Upper lobe of left lung (tissue), 6 donors: ENCODE measurements around the gene RIMS4. TPM values are rescaled to one million over a fixed set of nuclear protein-coding genes. Genes with fewer than 3 reads are reported as not detected.

Experiments used
- ATAC-seq, 2 donors: fragments of 200-7000 bp; cut with Tn5 transposase; one replicate each; pipeline ENCODE4 v1.9.1; 2022; ENCODE audit warnings: mild to moderate bottlenecking in 2 of 2, moderate library complexity in 2 of 2; ENCODE audit not compliant: low FRiP score in 2 of 2
- DNase-seq, 2 donors: peaks; one replicate each; pipeline ENCODE4 v3.0.0-alpha.2; 2019 to 2020
- H3K27ac ChIP-seq, 4 donors: fragments of 200-600 bp; sonication (generic); one replicate each; pipeline ENCODE4 v1.5.1; 2016 to 2019
- H3K27me3 ChIP-seq, 4 donors: fragments of 200-600 bp; sonication (generic); one replicate each; pipeline ENCODE4 v1.5.1; 2017 to 2019
- H3K36me3 ChIP-seq, 4 donors: fragments of 200-600 bp; sonication (generic); one replicate each; pipeline ENCODE4 v1.5.1; 2016 to 2019
- H3K4me1 ChIP-seq, 4 donors: fragments of 200-600 bp; sonication (generic); one replicate each; pipeline ENCODE4 v1.5.1; 2018 to 2019
- H3K4me3 ChIP-seq, 4 donors: fragments of 200-600 bp; sonication (generic); one replicate each; pipeline ENCODE4 v1.5.1; 2017 to 2019; ENCODE audit warnings: mild to moderate bottlenecking in 2 of 4, moderate library complexity in 1 of 4
- H3K9me3 ChIP-seq, 4 donors: fragments of 200-600 bp; sonication (generic); one replicate each; pipeline ENCODE4 v1.5.1; 2018 to 2019
- EP300 ChIP-seq, 4 donors: sonication (generic); formaldehyde crosslinking; IDR thresholded peaks; one replicate each; pipeline ENCODE4 v1.5.1; 2017; ENCODE audit warnings: antibody characterized with exemption in 4 of 4, control low read depth in 2 of 4
- POLR2A ChIP-seq, 4 donors: fragments of 450-650 bp; IDR thresholded peaks; one replicate each; pipeline ENCODE4 v1.5.1; 2016 to 2017; ENCODE audit warnings: antibody characterized with exemption in 4 of 4, mild to moderate bottlenecking in 2 of 4
- POLR2AphosphoS5 ChIP-seq, 2 donors: sonication (generic); formaldehyde crosslinking; IDR thresholded peaks; one replicate each; pipeline ENCODE4 v1.5.1; 2017; ENCODE audit warnings: antibody characterized with exemption in 2 of 2
- WGBS, 2 donors: methylation state at CpG; one replicate each; pipeline ENCODE4 v1.1.5; 2017 to 2018; 5-methylcytosine and 5-hydroxymethylcytosine counted together
- total RNA-seq, 6 donors: library from RNA; depleted of rRNA in 4 of 6; stranded (reverse); fragments of >200 nt in 4 of 6; gene quantifications; one replicate each; pipeline versions ENCODE4 v1.1.0 to v1.2.1, GENCODE V29; 2016 to 2021
- TF ChIP-seq, protein P1 (sequence below), 6 experiments: fragments of 450-650 bp in 4 of 6; fragments of 200-600 bp in 2 of 6; sonication (generic) in 2 of 6; IDR thresholded peaks; one replicate each; pipeline ENCODE4 v1.5.1; 2016 to 2019; ENCODE audit warnings: antibody characterized with exemption in 6 of 6
- donor health status: DM: no; HTN: no; CAD: no; lungs with moderate emphysema.
- donor health status: DM: no; HTN: yes; CAD: no; lungs with severe emphysema.

RIMS4 gene
- total RNA-seq, 6 donors from 2014 or later: 1.0 to 2.2 (median 2.1) TPM

DNA sequence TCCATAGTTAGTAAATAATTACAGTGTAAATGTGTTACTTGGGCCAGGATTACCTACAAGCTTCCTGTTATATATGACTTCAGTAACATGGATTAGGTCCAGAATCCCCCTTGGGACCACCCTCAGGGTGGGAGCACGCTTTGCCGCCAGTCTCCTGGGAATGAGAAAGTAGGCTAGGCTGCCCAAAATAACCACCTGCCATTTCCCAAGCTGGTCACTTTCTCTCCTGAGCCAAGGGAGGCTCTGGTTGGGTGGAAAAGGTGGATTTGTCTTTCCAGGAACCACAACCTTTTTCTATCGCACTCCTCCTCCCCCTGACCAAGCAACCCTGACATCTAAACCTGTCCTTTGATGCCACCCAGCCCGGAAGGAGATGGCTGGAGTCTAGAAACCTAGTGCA lies 9.6 kb upstream of the RIMS4 start:
- Histone ChIP-seq H3K27ac (no peak overlapping the region), H3K4me3 (no peak overlapping the region), H3K36me3 (no peaks in the 10 kb centered on the region), H3K9me3 (no peaks in the 10 kb centered on the region), H3K27me3 (no peaks in the 10 kb centered on the region), H3K4me1 (no peaks in the 10 kb centered on the region)
- 76 to 77% methylated on average over 4 of the region's 4 CpGs for WGBS, 2 donors
- DNase-seq: no peak
- ATAC-seq: no peak
- TF ChIP-seq EP300 (IDR thresholded peaks at IDR 0.05) (no peak), POLR2A (IDR thresholded peaks at IDR 0.05) (no peak), POLR2AphosphoS5 (IDR thresholded peaks at IDR 0.05) (no peak)
- TF ChIP-seq, protein P1, sequence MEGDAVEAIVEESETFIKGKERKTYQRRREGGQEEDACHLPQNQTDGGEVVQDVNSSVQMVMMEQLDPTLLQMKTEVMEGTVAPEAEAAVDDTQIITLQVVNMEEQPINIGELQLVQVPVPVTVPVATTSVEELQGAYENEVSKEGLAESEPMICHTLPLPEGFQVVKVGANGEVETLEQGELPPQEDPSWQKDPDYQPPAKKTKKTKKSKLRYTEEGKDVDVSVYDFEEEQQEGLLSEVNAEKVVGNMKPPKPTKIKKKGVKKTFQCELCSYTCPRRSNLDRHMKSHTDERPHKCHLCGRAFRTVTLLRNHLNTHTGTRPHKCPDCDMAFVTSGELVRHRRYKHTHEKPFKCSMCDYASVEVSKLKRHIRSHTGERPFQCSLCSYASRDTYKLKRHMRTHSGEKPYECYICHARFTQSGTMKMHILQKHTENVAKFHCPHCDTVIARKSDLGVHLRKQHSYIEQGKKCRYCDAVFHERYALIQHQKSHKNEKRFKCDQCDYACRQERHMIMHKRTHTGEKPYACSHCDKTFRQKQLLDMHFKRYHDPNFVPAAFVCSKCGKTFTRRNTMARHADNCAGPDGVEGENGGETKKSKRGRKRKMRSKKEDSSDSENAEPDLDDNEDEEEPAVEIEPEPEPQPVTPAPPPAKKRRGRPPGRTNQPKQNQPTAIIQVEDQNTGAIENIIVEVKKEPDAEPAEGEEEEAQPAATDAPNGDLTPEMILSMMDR (IDR thresholded peaks at IDR 0.05): no peak

DNA sequence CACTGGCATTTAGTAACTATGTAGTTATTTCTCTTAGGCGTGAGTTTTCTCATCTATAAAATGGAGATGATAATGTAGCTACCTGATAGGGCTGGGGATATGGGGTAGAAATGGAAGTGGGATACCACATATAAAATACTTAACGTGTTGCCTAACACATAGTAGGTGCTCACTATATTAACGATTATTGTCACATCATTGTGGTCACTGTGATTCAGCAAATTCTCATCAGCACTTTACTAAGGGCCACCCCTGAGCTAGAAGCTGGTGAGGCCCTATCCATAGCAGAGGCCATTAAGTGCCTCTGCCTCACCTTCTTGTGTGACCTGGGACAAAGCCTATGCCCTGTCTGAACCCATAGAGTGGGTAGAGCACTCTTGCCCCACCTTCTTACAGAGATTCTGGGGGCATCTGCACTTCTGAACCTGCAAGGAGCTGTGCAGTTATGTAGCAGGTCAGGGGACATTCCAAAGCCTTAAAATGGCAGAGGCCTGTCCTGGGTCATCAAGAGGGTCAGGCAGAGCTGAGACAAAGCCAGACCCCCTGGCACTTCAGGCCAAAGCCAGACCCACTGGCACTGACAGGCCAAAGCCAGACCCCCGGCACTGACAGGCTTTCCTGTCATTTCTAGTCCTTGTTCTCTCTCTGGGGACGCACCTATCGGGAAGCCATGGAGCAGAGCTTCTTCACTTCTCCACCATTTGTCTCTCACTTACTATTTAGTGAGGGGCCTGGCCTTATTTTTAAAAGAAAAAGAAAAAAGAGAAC lies 7.0 kb upstream of the RIMS4 start:
- WGBS, 2 donors: 83 to 87% methylated on average over 6 of the region's 6 CpGs
- Histone ChIP-seq H3K27me3 (no peaks in the 10 kb centered on the region), H3K9me3 (peaks cover 0 to 2% (median under 1%) of the 10 kb centered on the region in 4 donors)

DNA sequence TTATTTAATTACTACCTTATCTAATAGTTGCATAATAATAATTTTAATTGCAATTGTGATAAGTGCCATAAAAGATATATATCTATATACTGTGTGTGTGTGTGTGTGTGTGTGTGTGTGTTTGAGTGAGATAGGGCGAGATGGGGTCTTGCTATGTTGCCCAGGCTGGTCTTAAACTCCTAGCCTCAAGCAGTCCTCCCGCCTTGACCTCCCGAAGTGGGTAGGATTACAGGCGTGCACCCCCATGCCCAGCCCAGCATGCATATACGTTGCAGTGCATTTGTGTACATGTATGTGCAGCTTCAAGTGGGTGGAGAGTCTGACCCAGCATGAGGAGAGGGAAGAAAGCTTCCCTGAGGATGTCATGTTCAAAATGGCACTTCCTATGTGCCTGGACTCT lies 4.6 kb upstream of the RIMS4 start:
- 80 to 94% methylated on average over 5 of the region's 5 CpGs for WGBS, 2 donors
- peaks cover 0 to 8% (median 2%) of the 10 kb centered on the region in 4 donors for H3K4me1 ChIP-seq
- TF ChIP-seq, protein P1 (IDR thresholded peaks at IDR 0.05): no peak
- TF ChIP-seq EP300 (IDR thresholded peaks at IDR 0.05) (no peak), POLR2AphosphoS5 (IDR thresholded peaks at IDR 0.05) (no peak), POLR2A (IDR thresholded peaks at IDR 0.05) (no peak)
- H3K9me3 ChIP-seq: peaks cover 0 to 12% (median 8%) of the 10 kb centered on the region in 4 donors
- H3K4me3 ChIP-seq: no peak overlapping the region
- H3K36me3 ChIP-seq: no peaks in the 10 kb centered on the region
- peaks cover 0 to 15% (median 3%) of the 10 kb centered on the region in 4 donors for H3K27me3 ChIP-seq
- H3K27ac ChIP-seq: no peak overlapping the region
- ATAC-seq (no peak), DNase-seq (no peak)

More for the DNA sequence above, 7.0 kb upstream of the RIMS4 start:
- Histone ChIP-seq H3K36me3 (no peaks in the 10 kb centered on the region), H3K27ac (no peak overlapping the region), H3K4me3 (no peak overlapping the region), H3K4me1 (no peaks in the 10 kb centered on the region)
- no peak for TF ChIP-seq POLR2AphosphoS5 (IDR thresholded peaks at IDR 0.05)
- TF ChIP-seq POLR2A (IDR thresholded peaks at IDR 0.05): no peak
- TF ChIP-seq EP300 (IDR thresholded peaks at IDR 0.05): no peak
- TF ChIP-seq, protein P1 (IDR thresholded peaks at IDR 0.05): no peak
- ATAC-seq (no peak), DNase-seq (no peak)

DNA sequence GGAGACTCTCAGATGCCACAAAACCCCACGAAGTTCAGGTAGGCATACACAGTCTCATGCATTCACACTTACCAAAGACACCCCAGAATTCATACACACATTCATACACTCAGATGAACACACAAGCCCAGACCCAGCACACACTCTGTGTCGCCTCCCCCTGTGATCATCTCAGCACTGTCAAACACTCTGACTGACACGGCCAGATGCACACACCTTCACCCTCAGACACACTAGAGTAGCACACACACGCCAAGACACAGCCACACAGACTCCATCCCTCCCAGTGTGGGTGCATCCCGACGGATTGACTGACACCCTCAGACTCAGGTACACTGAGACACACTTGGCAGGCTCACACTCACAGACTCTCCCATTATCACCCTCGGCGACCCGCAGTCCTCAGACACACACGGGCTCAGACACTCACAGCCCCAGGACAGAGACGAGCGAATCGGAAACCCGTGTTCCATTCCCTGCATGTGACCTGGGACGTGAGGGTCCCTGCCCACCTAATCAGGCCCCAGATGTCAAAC lies 872 bp upstream of the RIMS4 start:
- peaks cover 0 to 12% (median 8%) of the 10 kb centered on the region in 4 donors for H3K9me3 ChIP-seq
- no peak overlapping the region for H3K27ac ChIP-seq
- H3K27me3 ChIP-seq: peaks cover 0 to 26% (median 11%) of the 10 kb centered on the region in 4 donors
- DNase-seq (peak in 1 of 2 donors; percentile 20), ATAC-seq (no peak)
- TF ChIP-seq POLR2AphosphoS5 (IDR thresholded peaks at IDR 0.05): no peak
- TF ChIP-seq POLR2A (IDR thresholded peaks at IDR 0.05): no peak
- TF ChIP-seq, protein P1 (IDR thresholded peaks at IDR 0.05): no peak
- no peak for TF ChIP-seq EP300 (IDR thresholded peaks at IDR 0.05)
- WGBS, 2 donors: 80 to 83% methylated on average over 6 to 15 of the region's 15 CpGs
- peaks cover 0 to 15% (median 6%) of the 10 kb centered on the region in 4 donors for H3K4me1 ChIP-seq
- H3K4me3 ChIP-seq: no peak overlapping the region
- no peaks in the 10 kb centered on the region for H3K36me3 ChIP-seq
